GM19438 (cell line): Measurements from ENCODE around the gene S100Z.
A peak's percentile ranks its signal among the peaks of the same experiment; 100 is the strongest.
"Not testable (repeated sequence)": the region's sequence is repeated elsewhere in the genome, so short reads cannot be mapped to it uniquely, and the experiment has no call there.

ENCODE experiments used
- ATAC-seq: cut with Tn5 transposase; IDR thresholded peaks from one replicate; pipeline ENCODE4 v1.9.1; 2021; ENCODE audit warnings: low read depth; ENCODE audit not compliant: unreplicated experiment

S100Z gene

GRCh38 chr5:76945238-76945637, 95.4 kb downstream of the S100Z start:
- ATAC-seq = not testable (repeated sequence)

- ATAC-seq = no peak
Measured at GRCh38 chr5:76946090-76946489, 96.3 kb downstream of the S100Z start.

- no peak for ATAC-seq
Measured at GRCh38 chr5:76947082-76947503, 97.3 kb downstream of the S100Z start.

- no peak for ATAC-seq
Measured at GRCh38 chr5:76952795-76953536, 103.2 kb downstream of the S100Z start, which contains the start of gene CRHBP. Gene CRHBP (plus strand): TSS chr5:76953045. CDS start chr5:76953135, 90 bp downstream.

GRCh38 chr5:76953551-76954382, 104.0 kb downstream of the S100Z start:
- ATAC-seq = no peak

GRCh38 chr5:76954383-76954763, 104.6 kb downstream of the S100Z start:
- ATAC-seq = no peak

- ATAC-seq = no peak
Measured at GRCh38 chr5:76956033-76956432, 106.2 kb downstream of the S100Z start.

GRCh38 chr5:76958991-76959767, 109.4 kb downstream of the S100Z start:
- no peak for ATAC-seq

- ATAC-seq = peak; percentile 75
Measured at GRCh38 chr5:76960004-76960625, 110.3 kb downstream of the S100Z start.

GRCh38 chr5:76964060-76964459, 114.2 kb downstream of the S100Z start:
- no peak for ATAC-seq
